ENCODE measurements around the gene AFF3. TPM values are rescaled to one million over a fixed set of nuclear protein-coding genes. Genes with fewer than 3 reads are reported as not detected.

Gene AFF3
- total and polyA plus RNA-seq, 10 of the 15 experiments (the other 5 are each of a cell fraction or from before 2014, with no cell fraction given) = 0.26 to 5.5 (median 3.0) TPM

DNA sequence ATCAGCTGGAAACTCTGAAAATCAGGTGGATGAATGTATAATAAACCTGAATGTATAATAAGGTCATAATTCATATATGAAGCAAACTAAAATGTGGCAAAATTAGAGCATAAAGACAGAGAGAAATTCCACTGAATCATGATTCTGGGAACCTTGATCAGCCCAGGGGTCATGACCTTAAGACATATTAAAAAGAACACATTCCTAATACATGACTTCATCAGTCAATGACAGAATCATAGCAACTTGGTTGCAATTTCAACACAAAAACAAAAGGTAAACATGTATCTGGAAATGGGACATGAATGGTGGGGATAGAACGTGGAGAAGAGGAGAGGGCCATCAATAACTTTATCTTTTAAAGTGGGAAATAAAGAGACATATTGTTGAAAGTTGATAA is 17.6 kb downstream of the AFF3 start:
- Histone ChIP-seq H2AFZ (ENCODE audit: control insufficient read depth, low read depth, low read length) (no peak overlapping the region), H3K4me1 (ENCODE audit: control insufficient read depth, insufficient read depth, low read length) (no peaks in the 10 kb centered on the region), H3K27ac (ENCODE audit: control insufficient read depth, insufficient read depth) (no peak overlapping the region), H3K36me3 (ENCODE audit: control insufficient read depth in 2 of 2, insufficient read depth in 2 of 2, low read length in 1 of 2) (no peaks in the 10 kb centered on the region), H3K4me3 (no peak overlapping the region), H3K9me3 (replicated peaks; ENCODE audit: control insufficient read depth, insufficient read depth, low read length) (no peaks in the 10 kb centered on the region; the same call in 1 of the 3 replicates), H3K9ac (ENCODE audit: control insufficient read depth, insufficient read depth, low read length) (no peak overlapping the region), H4K20me1 (ENCODE audit: control insufficient read depth, insufficient read depth) (no peaks in the 10 kb centered on the region), H3K79me2 (ENCODE audit: control insufficient read depth, insufficient read depth, low read length) (no peaks in the 10 kb centered on the region), H3K4me2 (ENCODE audit: control insufficient read depth, insufficient read depth) (no peak overlapping the region), H3K27me3 (replicated peaks in 1 of 2; ENCODE audit: control insufficient read depth in 2 of 2, insufficient read depth in 2 of 2, low read length in 1 of 2) (no peaks in the 10 kb centered on the region; a peak in 3 of 4 replicates)
- POLR2A ChIA-PET = no interaction called here
- WGBS (ENCODE audit: insufficient coverage, insufficient replicate concordance, low lambda C conversion rate, missing lambda C conversion rate) = 11% methylated on average over 1 of the region's 1 CpG
- FAIRE-seq (no peak), DNase-seq (ENCODE audit: low read depth, low spot score) (no peak), ATAC-seq (no peak)
- TF ChIP-seq, protein P1, sequence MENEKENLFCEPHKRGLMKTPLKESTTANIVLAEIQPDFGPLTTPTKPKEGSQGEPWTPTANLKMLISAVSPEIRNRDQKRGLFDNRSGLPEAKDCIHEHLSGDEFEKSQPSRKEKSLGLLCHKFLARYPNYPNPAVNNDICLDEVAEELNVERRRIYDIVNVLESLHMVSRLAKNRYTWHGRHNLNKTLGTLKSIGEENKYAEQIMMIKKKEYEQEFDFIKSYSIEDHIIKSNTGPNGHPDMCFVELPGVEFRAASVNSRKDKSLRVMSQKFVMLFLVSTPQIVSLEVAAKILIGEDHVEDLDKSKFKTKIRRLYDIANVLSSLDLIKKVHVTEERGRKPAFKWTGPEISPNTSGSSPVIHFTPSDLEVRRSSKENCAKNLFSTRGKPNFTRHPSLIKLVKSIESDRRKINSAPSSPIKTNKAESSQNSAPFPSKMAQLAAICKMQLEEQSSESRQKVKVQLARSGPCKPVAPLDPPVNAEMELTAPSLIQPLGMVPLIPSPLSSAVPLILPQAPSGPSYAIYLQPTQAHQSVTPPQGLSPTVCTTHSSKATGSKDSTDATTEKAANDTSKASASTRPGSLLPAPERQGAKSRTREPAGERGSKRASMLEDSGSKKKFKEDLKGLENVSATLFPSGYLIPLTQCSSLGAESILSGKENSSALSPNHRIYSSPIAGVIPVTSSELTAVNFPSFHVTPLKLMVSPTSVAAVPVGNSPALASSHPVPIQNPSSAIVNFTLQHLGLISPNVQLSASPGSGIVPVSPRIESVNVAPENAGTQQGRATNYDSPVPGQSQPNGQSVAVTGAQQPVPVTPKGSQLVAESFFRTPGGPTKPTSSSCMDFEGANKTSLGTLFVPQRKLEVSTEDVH (IDR thresholded peaks at IDR 0.05; ENCODE audit: low read depth, partially characterized antibody) = no peak
- TF ChIP-seq, protein P2, sequence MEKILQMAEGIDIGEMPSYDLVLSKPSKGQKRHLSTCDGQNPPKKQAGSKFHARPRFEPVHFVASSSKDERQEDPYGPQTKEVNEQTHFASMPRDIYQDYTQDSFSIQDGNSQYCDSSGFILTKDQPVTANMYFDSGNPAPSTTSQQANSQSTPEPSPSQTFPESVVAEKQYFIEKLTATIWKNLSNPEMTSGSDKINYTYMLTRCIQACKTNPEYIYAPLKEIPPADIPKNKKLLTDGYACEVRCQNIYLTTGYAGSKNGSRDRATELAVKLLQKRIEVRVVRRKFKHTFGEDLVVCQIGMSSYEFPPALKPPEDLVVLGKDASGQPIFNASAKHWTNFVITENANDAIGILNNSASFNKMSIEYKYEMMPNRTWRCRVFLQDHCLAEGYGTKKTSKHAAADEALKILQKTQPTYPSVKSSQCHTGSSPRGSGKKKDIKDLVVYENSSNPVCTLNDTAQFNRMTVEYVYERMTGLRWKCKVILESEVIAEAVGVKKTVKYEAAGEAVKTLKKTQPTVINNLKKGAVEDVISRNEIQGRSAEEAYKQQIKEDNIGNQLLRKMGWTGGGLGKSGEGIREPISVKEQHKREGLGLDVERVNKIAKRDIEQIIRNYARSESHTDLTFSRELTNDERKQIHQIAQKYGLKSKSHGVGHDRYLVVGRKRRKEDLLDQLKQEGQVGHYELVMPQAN (conservative IDR thresholded peaks at IDR 0.05) = no peak
- no peak for TF ChIP-seq ATF7 (IDR thresholded peaks at IDR 0.05; ENCODE audit: low read depth)
- no peak for TF ChIP-seq IKZF2 (IDR thresholded peaks at IDR 0.05)
- TF ChIP-seq ASH2L (IDR thresholded peaks at IDR 0.05; ENCODE audit: borderline replicate concordance, low read depth) = no peak
- in situ Hi-C loops (cut with MboI) (no loop called here), intact Hi-C loops (cut with micrococcal nuclease; ENCODE audit: unreplicated experiment) (no loop called here)
- SMC1A ChIA-PET (ENCODE audit: uncharacterized antibody, unreplicated experiment) = no interaction called here
- CTCF ChIA-PET = no interaction called here
- RAD21 ChIA-PET (ENCODE audit: unreplicated experiment) = no interaction called here
- BruUV-seq (replicated peaks) = no TSS peak

Data from GM12878 (cell line).